Measurements from ENCODE around the gene KLHL26.

KLHL26 gene

GRCh38 chr19:18605546-18606280 is 31.1 kb upstream of the KLHL26 start:
- TF ChIP-seq CTCF (IDR thresholded peaks at IDR 0.05; ENCODE audit: insufficient read depth, low read length, poor library complexity, severe bottlenecking): no peak
- Histone ChIP-seq H3K36me3 (ENCODE audit: control insufficient read depth, insufficient read depth, low read length) (no peaks in the 10 kb centered on the region), H3K27me3 (replicated peaks; ENCODE audit: control insufficient read depth, insufficient read depth, low read length) (peaks cover 8% of the 10 kb centered on the region), H3K4me3 (replicated peaks; ENCODE audit: low read depth, low read length) (no peak overlapping the region)
- DNase-seq (ENCODE audit: extremely low read depth, insufficient read length): no peak

- Histone ChIP-seq H3K36me3 (ENCODE audit: control insufficient read depth, insufficient read depth, low read length) (no peaks in the 10 kb centered on the region), H3K27me3 (replicated peaks; ENCODE audit: control insufficient read depth, insufficient read depth, low read length) (peaks cover 8% of the 10 kb centered on the region), H3K4me3 (replicated peaks; ENCODE audit: low read depth, low read length) (no peak within 1 kb of the TSS)
- TF ChIP-seq CTCF (IDR thresholded peaks at IDR 0.05; ENCODE audit: insufficient read depth, low read length, poor library complexity, severe bottlenecking): no peak
- DNase-seq (ENCODE audit: extremely low read depth, insufficient read length): no peak
These were observed 30.3 kb upstream of the KLHL26 start, which contains the start of gene CRLF1 for GRCh38 chr19:18606281-18607225. Gene CRLF1 (minus strand): TSS chr19:18606799. CDS start chr19:18606656, 143 bp downstream.

DNA sequence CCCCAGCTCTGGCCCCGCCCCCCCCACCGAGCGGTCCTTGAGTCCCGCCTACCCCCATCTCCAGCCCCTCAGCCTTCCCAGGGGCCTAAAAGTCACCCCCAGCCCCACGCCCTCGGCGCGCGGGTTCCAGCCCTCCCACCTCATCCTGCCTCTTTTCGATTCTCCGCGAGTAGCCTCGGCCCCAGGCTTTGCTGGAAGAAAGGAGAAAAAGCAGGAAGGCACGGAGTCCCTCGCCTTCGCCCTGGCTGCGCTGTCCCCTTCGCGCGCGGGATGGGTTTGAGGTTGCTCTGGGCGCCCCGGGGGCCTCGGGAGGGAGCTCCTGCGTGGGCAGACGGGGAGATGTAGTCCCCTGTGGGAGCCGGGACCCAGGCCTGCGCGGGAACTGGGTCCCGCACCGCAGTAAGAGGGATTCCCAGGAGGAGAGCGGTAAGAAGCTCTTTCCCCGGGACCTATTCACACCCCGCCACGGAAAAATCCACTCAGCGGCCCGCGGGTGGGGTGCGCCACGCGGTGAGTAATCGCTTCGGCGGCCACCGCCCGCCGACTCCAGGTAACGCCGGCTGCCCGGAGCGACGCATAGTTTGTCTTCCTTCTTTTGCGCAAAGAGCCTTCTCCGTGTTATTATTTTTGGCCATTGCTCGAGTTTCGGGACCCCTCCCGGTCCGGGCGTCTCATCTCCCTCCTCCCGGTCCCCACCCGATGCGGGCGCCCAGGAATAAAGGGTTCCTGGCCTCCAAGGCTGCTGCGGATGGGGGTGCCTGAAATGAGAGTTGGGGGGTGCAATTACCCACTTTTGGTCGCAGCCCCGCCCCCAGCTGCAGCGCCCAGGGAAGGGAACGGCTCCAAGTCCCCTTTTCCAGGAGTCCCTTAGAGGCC is 29.4 kb upstream of the KLHL26 start:
- no peak overlapping the region for H3K4me3 ChIP-seq (replicated peaks; ENCODE audit: low read depth, low read length)
- H3K27me3 ChIP-seq (replicated peaks; ENCODE audit: control insufficient read depth, insufficient read depth, low read length): peaks cover 13% of the 10 kb centered on the region
- no peak for TF ChIP-seq CTCF (IDR thresholded peaks at IDR 0.05; ENCODE audit: insufficient read depth, low read length, poor library complexity, severe bottlenecking)
- H3K36me3 ChIP-seq (ENCODE audit: control insufficient read depth, insufficient read depth, low read length): no peaks in the 10 kb centered on the region
- no peak for DNase-seq (ENCODE audit: extremely low read depth, insufficient read length)

DNA sequence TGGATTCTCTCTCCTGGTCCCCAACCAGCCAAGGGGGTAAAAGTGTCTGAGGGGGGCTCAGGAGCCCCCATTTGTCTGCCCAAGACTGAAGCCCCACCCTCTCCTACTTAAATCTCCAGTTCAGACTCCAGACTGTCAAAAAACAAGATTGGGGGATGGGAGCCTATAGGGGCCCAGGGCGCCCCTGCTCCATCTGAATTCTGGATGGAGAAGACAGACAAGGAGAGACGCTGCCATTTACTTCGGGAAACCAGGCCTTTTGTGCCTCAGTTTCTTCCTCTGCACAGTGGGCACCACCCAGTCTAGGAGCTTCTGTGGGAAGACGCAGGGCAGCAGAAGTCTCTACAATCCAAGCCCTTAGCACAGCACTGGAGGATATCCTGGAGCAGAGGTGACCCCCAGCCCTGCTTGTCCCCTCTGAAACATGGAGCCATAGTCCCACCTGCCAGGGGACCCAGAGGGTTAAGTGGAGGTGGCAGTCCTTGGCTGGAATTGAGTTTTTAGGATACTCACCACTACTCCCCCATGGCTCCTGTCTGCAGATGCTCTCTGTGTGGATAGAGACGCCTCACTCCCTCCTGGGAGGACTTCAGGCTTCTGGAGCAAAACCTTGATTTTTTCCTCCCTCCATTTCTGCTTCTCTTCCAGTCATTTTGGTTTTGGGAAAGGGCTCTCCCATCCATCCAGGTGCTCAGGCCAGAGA is 28.6 kb upstream of the KLHL26 start:
- no peak for TF ChIP-seq CTCF (IDR thresholded peaks at IDR 0.05; ENCODE audit: insufficient read depth, low read length, poor library complexity, severe bottlenecking)
- H3K27me3 ChIP-seq (replicated peaks; ENCODE audit: control insufficient read depth, insufficient read depth, low read length): peaks cover 13% of the 10 kb centered on the region
- no peaks in the 10 kb centered on the region for H3K36me3 ChIP-seq (ENCODE audit: control insufficient read depth, insufficient read depth, low read length)
- no peak for DNase-seq (ENCODE audit: extremely low read depth, insufficient read length)
- no peak overlapping the region for H3K4me3 ChIP-seq (replicated peaks; ENCODE audit: low read depth, low read length)
